ENCODE data around the gene MAOA.

DNA sequence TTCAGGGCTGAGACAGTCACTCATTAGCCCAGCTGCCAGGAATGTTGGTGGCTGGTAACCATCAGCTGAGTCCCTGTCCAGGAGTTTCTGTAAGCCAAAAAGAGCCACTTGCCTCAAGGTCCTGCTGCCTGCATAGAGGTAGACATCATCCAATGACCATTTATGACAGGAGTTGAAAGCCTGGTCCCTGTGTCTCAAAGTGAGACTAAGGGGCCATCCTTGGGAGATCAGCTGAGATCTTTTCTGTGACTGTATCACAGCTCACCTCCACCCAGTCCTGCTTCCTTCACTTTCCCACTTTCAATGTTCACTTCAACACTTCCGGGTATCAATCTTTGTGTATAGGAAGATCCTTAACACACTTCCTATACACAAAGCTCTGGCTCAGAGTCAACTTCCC, 28.4 kb upstream of the MAOA start:
- TF ChIP-seq EP300 (IDR thresholded peaks at IDR 0.05; ENCODE audit: borderline replicate concordance) = no peak
- TF ChIP-seq RAD21 (IDR thresholded peaks at IDR 0.05; ENCODE audit: low read depth) = no peak
- no peak for TF ChIP-seq YY1 (IDR thresholded peaks at IDR 0.05; ENCODE audit: low read depth)
- TF ChIP-seq TAF1 (IDR thresholded peaks at IDR 0.05; ENCODE audit: low read depth) = no peak
- TF ChIP-seq FOXM1 (IDR thresholded peaks at IDR 0.05; ENCODE audit: borderline replicate concordance, low read depth) = no peak
- no peak for TF ChIP-seq NFIC (IDR thresholded peaks at IDR 0.05)
- no peak for TF ChIP-seq TCF12 (IDR thresholded peaks at IDR 0.05; ENCODE audit: low read depth)
- no peak for TF ChIP-seq ZBTB7A (IDR thresholded peaks at IDR 0.05; ENCODE audit: low read depth)
- TF ChIP-seq, protein P1, sequence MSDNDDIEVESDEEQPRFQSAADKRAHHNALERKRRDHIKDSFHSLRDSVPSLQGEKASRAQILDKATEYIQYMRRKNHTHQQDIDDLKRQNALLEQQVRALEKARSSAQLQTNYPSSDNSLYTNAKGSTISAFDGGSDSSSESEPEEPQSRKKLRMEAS (IDR thresholded peaks at IDR 0.05) = no peak
- TF ChIP-seq CEBPB (IDR thresholded peaks at IDR 0.05) = no peak
- TF ChIP-seq, protein P2, sequence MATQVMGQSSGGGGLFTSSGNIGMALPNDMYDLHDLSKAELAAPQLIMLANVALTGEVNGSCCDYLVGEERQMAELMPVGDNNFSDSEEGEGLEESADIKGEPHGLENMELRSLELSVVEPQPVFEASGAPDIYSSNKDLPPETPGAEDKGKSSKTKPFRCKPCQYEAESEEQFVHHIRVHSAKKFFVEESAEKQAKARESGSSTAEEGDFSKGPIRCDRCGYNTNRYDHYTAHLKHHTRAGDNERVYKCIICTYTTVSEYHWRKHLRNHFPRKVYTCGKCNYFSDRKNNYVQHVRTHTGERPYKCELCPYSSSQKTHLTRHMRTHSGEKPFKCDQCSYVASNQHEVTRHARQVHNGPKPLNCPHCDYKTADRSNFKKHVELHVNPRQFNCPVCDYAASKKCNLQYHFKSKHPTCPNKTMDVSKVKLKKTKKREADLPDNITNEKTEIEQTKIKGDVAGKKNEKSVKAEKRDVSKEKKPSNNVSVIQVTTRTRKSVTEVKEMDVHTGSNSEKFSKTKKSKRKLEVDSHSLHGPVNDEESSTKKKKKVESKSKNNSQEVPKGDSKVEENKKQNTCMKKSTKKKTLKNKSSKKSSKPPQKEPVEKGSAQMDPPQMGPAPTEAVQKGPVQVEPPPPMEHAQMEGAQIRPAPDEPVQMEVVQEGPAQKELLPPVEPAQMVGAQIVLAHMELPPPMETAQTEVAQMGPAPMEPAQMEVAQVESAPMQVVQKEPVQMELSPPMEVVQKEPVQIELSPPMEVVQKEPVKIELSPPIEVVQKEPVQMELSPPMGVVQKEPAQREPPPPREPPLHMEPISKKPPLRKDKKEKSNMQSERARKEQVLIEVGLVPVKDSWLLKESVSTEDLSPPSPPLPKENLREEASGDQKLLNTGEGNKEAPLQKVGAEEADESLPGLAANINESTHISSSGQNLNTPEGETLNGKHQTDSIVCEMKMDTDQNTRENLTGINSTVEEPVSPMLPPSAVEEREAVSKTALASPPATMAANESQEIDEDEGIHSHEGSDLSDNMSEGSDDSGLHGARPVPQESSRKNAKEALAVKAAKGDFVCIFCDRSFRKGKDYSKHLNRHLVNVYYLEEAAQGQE (IDR thresholded peaks at IDR 0.05; ENCODE audit: low read depth) = no peak
- no peak for TF ChIP-seq TEAD4 (IDR thresholded peaks at IDR 0.05)
- TF ChIP-seq EGR1 (IDR thresholded peaks at IDR 0.05) = no peak
